Lower lobe of right lung (tissue), 2 donors: ENCODE results near the gene PDE5A. TPM values are rescaled to one million over a fixed set of nuclear protein-coding genes. Genes with fewer than 3 reads are reported as not detected.
A peak's percentile ranks its signal among the peaks of the same experiment; 100 is the strongest.

Experiments
- ATAC-seq, 2 donors: fragments of 200-7000 bp; cut with Tn5 transposase; one replicate each; pipeline ENCODE4 v1.9.1; 2020 to 2022; ENCODE audit warnings: mild to moderate bottlenecking in 2 of 2, moderate library complexity in 2 of 2
- DNase-seq: peaks from one replicate; pipeline ENCODE4 v3.0.0-alpha.2; 2020
- H3K27ac ChIP-seq: fragments of 200-600 bp; one replicate; pipeline ENCODE4 v1.8.0; 2022
- H3K27me3 ChIP-seq: fragments of 200-600 bp; one replicate; pipeline ENCODE4 v1.8.0; 2022; ENCODE audit warnings: low read depth
- H3K36me3 ChIP-seq: fragments of 200-600 bp; one replicate; pipeline ENCODE4 v1.8.0; 2022; ENCODE audit warnings: mild to moderate bottlenecking
- H3K4me1 ChIP-seq: fragments of 200-600 bp; one replicate; pipeline ENCODE4 v1.8.0; 2022
- H3K4me3 ChIP-seq: fragments of 200-600 bp; one replicate; pipeline ENCODE4 v1.8.0; 2022; ENCODE audit warnings: mild to moderate bottlenecking
- H3K9me3 ChIP-seq: fragments of 200-600 bp; one replicate; pipeline ENCODE4 v1.8.0; 2022
- intact Hi-C: fragments of 100-400 bp; cut with DNase I; formaldehyde crosslinking; loops from one replicate; pipeline ENCODE4 v1.11.0; 2022
- total RNA-seq: library from RNA; stranded (reverse); fragmentation: NEBNext Ultra II Directional; extraction: Animal tissue kit (Norgen Biotek cat#: 25700); gene quantifications from one replicate; pipeline ENCODE4 v1.2.1, GENCODE V29; 2021
- TF ChIP-seq, protein P1 (sequence below): fragments of 200-600 bp; IDR thresholded peaks from one replicate; pipeline ENCODE4 v1.8.0; 2022; ENCODE audit warnings: antibody characterized with exemption, mild to moderate bottlenecking
- donor health status: DM: no; HTN: yes; CAD: no; lungs with severe emphysema.

PDE5A gene
- total RNA-seq, 1 donor from 2014 or later, result 39.8 TPM

GRCh38 chr4:119629142-119629471 is 503 bp upstream of the PDE5A start:
- DNase-seq (no peak), ATAC-seq (peak; percentile 51 to 57)
- Histone ChIP-seq H3K4me1 (peaks cover 8% of the 10 kb centered on the region), H3K36me3 (no peaks in the 10 kb centered on the region), H3K27me3 (no peaks in the 10 kb centered on the region), H3K9me3 (no peaks in the 10 kb centered on the region), H3K27ac (peak overlapping the region; percentile 86), H3K4me3 (peak overlapping the region; percentile 77)
- intact Hi-C loops, result no loop called here
- TF ChIP-seq, protein P1, sequence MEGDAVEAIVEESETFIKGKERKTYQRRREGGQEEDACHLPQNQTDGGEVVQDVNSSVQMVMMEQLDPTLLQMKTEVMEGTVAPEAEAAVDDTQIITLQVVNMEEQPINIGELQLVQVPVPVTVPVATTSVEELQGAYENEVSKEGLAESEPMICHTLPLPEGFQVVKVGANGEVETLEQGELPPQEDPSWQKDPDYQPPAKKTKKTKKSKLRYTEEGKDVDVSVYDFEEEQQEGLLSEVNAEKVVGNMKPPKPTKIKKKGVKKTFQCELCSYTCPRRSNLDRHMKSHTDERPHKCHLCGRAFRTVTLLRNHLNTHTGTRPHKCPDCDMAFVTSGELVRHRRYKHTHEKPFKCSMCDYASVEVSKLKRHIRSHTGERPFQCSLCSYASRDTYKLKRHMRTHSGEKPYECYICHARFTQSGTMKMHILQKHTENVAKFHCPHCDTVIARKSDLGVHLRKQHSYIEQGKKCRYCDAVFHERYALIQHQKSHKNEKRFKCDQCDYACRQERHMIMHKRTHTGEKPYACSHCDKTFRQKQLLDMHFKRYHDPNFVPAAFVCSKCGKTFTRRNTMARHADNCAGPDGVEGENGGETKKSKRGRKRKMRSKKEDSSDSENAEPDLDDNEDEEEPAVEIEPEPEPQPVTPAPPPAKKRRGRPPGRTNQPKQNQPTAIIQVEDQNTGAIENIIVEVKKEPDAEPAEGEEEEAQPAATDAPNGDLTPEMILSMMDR, result no peak

DNA sequence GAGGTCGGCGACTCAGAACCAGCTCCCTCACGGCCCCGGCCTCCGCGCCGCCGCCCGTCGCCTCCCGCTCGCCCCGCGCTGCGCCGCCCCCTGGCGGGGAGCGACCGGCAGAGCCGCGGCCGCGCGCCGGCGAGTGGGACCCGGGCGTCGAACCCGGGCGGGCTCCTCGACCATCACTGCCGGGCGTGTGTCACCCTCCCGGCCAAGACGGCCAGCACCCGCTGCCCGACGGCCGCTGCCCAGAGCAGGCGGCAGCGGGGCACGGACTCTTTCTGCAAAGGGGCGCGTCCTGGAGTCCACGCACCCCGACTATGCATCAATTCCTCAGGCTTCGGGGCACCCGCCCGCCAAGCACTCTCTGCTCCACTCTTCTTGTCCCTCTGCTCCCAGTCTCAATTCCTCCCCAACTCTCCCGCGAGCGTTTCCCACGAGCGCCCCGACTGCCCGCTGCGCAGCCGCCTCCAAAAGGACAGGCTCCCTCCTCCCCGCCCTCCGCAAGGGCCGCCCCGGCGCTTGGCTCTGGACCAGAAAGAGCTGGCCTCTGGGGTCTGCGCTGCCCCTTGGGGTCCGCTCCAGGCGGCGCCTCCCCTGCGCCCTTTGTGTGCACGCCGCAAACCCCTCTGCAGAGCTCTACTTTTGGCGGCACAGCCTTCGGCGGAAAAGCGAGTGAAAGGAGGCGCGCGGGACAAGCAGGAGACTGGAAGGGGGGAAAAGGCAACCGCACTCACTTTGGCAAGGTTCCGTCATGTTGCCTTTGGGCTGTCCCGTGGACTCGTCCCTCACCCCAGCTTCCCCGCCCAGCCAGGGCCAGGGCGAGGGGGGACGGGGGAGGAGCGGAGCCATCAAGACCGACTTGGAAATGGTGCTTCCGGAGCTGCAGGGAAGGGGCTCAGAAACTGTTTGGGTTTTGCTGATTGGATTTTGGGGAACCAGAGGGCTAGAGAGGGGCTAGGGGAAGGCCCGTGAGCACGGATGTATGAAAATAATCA is 1.0 kb downstream of the PDE5A start:
- no peaks in the 10 kb centered on the region for H3K36me3 ChIP-seq
- peak overlapping the region; percentile 86 for H3K27ac ChIP-seq
- no peaks in the 10 kb centered on the region for H3K27me3 ChIP-seq
- DNase-seq, result peak; percentile 66
- TF ChIP-seq, protein P1, result peak; percentile 48
- no peaks in the 10 kb centered on the region for H3K9me3 ChIP-seq
- peak overlapping the region; percentile 77 for H3K4me3 ChIP-seq
- intact Hi-C loops, result no loop called here
- peak; percentile 74 to 80 for ATAC-seq
- peaks cover 8% of the 10 kb centered on the region for H3K4me1 ChIP-seq

GRCh38 chr4:119626943-119627266 is 1.7 kb downstream of the PDE5A start:
- H3K27ac ChIP-seq, result peak overlapping the region; percentile 86
- H3K36me3 ChIP-seq, result no peaks in the 10 kb centered on the region
- intact Hi-C loops, result no loop called here
- ATAC-seq, result no peak
- H3K27me3 ChIP-seq, result no peaks in the 10 kb centered on the region
- no peaks in the 10 kb centered on the region for H3K9me3 ChIP-seq
- TF ChIP-seq, protein P1, result no peak
- DNase-seq, result no peak
- peak overlapping the region; percentile 77 for H3K4me3 ChIP-seq
- H3K4me1 ChIP-seq, result peaks cover 8% of the 10 kb centered on the region

GRCh38 chr4:119626420-119626819 is 2.2 kb downstream of the PDE5A start:
- ATAC-seq, result no peak
- intact Hi-C loops, result no loop called here
- Histone ChIP-seq H3K27ac (peak overlapping the region; percentile 86), H3K36me3 (no peaks in the 10 kb centered on the region), H3K27me3 (no peaks in the 10 kb centered on the region), H3K4me1 (peaks cover 8% of the 10 kb centered on the region), H3K9me3 (no peaks in the 10 kb centered on the region), H3K4me3 (peak overlapping the region; percentile 77)
- TF ChIP-seq, protein P1, result no peak
- DNase-seq, result no peak

DNA sequence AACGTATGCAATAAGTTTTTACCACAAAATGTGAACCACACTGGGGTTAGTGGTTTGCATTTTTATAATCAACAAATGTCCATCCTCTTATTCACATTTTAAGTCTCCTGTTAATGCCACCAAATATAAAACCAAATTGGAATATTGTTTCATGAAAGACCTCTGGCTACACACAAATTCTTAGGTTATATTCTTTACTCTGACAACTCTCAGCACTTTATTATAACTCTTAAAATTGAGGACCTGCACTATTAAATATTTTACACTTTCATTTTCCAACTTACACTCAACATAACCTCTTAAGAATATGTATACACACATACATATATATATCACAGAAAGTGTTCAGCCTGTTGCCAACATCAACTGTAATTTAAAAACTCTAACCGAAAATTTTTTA is 2.8 kb downstream of the PDE5A start:
- no peak for DNase-seq
- TF ChIP-seq, protein P1, result no peak
- intact Hi-C loops, result no loop called here

More for the DNA sequence above, 2.8 kb downstream of the PDE5A start:
- no peaks in the 10 kb centered on the region for H3K27me3 ChIP-seq
- peak overlapping the region; percentile 86 for H3K27ac ChIP-seq
- H3K9me3 ChIP-seq, result no peaks in the 10 kb centered on the region
- H3K4me3 ChIP-seq, result peak overlapping the region; percentile 77
- H3K4me1 ChIP-seq, result peaks cover 8% of the 10 kb centered on the region
- no peak for ATAC-seq
- H3K36me3 ChIP-seq, result no peaks in the 10 kb centered on the region
